Measurements from ENCODE around the gene DICER1.

DICER1 gene

DNA sequence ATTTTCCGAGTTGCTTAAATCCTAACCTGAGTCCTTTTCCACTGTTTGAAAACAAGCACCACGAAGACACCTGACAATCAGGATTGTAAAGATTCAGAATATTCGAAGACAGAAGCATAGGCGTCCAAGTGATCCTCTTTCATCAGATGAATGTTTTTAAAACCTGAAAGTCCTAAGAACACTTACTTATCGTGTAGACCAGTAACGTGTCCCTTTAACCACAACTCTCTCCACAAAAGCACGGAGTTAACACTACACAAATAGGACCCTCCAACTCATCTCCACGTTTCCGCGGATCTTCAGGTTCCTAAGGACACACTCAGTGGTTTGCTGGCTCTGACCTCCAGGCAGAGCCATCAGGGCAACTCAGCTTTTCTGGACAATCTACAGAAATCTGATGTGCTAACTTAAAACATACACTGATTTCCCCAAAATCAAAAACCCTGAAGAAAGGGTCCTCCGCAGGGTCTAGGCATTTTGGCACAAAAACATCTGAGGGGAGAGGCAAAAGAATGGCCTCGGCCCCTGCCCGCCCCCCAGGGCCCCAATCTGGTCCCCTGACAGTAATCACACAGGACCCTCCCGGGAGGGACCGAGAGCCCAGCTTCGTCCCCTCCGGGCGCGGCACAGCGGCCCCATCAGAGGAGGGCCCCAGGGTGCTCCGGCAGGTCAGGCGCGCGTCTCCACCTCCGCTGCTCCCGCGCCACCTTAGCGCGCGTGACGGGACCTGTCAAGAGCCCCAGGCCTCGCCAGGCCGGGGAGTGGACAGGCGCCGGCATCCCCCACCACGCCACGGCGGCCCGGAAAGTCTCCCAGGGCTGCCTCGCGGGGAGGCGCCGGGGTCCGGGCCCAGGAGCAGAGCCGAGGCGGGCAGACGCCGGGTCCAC lies 925 bp downstream of the DICER1 start:
- DNase-seq (ENCODE audit: low spot score in 2 of 2) (peak; percentile 29 to 44), ATAC-seq (replicated peaks; ENCODE audit: extremely low read depth, poor library complexity, severe bottlenecking) (peak; percentile 30)
- Mint-ChIP-seq H3K36me3 (ENCODE audit: insufficient read depth) (peaks cover 15% of the 10 kb centered on the region), H3K27me3 (no peaks in the 10 kb centered on the region), H3K9me3 (no peaks in the 10 kb centered on the region), H3K4me3 (peak overlapping the region; percentile 96), H3K27ac (ENCODE audit: low read depth) (no peak overlapping the region), H3K4me1 (peaks cover 55% of the 10 kb centered on the region)

DNA sequence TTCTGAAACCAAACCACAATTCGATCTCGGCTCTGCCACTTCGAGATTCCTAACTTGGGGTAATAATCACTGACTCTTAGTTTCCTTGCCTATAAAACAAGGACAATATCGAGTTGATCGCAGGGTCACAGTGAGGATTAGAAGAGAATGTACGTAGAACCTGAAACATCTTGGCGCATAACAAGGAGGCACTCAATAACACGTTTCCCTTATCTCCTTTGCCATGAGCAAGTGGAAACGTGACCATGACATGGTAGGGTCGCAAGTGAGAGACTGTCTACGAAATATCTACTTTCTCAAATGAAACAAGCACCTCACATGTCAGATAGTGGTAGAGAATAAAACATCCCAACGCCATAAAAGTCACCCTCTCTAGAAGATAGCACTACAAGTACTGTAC lies 2.3 kb downstream of the DICER1 start:
- peaks cover 15% of the 10 kb centered on the region for H3K36me3 Mint-ChIP-seq (ENCODE audit: insufficient read depth)
- H3K27ac Mint-ChIP-seq (ENCODE audit: low read depth): peak overlapping the region; percentile 58
- H3K4me3 Mint-ChIP-seq: peak overlapping the region; percentile 96
- ATAC-seq (replicated peaks; ENCODE audit: extremely low read depth, poor library complexity, severe bottlenecking) (no peak), DNase-seq (ENCODE audit: low spot score in 2 of 2) (no peak)
- H3K27me3 Mint-ChIP-seq: no peaks in the 10 kb centered on the region
- peaks cover 66% of the 10 kb centered on the region for H3K4me1 Mint-ChIP-seq
- no peaks in the 10 kb centered on the region for H3K9me3 Mint-ChIP-seq

DNA sequence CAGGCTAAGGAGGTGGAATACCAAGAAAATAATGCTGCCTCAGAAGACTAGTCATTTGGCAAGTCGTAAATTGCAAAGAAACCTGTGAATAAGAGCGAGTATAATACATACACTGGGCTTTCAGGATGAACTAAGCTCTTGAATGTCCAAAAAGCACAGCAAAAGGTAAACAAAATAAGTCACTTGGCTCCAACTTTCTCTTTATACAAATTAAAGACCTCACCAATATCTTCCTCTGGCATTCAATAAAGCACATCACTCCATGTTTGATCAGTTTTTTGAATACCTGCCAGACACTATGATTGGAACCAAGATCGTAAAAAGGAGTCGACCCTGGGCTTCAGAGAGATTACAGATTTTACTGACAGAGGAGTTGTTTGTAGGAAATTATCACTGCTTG lies 3.5 kb downstream of the DICER1 start:
- peak overlapping the region; percentile 5 for H3K4me3 Mint-ChIP-seq

DNA sequence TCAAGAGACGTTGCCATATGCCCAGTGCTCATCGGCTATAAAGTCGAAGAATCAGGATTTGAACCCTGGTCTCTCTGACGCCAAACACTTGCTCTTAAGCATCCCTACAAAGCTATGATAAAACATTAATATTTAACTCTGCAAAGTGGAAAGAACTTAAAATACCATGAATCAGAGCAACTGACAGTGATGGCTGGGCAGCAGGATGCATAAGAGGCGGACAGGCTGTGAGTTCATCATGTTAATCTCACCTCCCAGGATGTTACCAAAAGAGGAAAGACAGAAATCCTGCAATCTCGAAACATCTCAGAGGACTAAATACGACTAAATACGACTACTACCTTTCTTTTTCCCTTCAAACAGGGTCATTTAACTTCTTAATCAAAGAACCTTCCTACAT lies 5.8 kb downstream of the DICER1 start:
- Mint-ChIP-seq H3K9me3 (no peaks in the 10 kb centered on the region), H3K4me1 (peaks cover 91% of the 10 kb centered on the region), H3K27ac (ENCODE audit: low read depth) (no peak overlapping the region), H3K36me3 (ENCODE audit: insufficient read depth) (peaks cover 2% of the 10 kb centered on the region), H3K27me3 (no peaks in the 10 kb centered on the region), H3K4me3 (no peak overlapping the region)
- no peak for ATAC-seq (replicated peaks; ENCODE audit: extremely low read depth, poor library complexity, severe bottlenecking)
- no peak for DNase-seq (ENCODE audit: low spot score in 2 of 2)

More for the DNA sequence above, 3.5 kb downstream of the DICER1 start:
- Mint-ChIP-seq H3K36me3 (ENCODE audit: insufficient read depth) (peaks cover 14% of the 10 kb centered on the region), H3K4me1 (peaks cover 76% of the 10 kb centered on the region), H3K27ac (ENCODE audit: low read depth) (no peak overlapping the region), H3K27me3 (no peaks in the 10 kb centered on the region), H3K9me3 (no peaks in the 10 kb centered on the region)
- DNase-seq (ENCODE audit: low spot score in 2 of 2): no peak
- no peak for ATAC-seq (replicated peaks; ENCODE audit: extremely low read depth, poor library complexity, severe bottlenecking)

DNA sequence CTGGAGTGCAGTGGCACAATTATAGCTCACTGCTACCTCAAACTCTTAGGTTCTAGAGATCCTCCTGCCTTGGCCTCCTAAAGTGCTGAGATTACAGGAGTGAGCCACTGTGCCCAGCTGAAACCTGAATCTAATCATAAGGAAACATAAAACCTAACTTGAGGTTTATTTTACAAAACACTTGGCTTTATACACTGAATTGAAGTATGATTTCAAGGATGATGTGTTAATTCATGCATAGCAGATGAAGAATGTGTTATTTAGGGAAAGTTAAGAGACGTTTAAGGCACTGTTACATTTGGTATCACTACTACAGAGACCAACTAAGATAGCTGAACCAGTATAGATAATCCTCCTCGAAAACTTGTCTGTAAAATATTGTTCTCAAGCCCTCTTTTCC lies 6.4 kb downstream of the DICER1 start:
- H3K4me3 Mint-ChIP-seq: no peak overlapping the region
- no peak overlapping the region for H3K27ac Mint-ChIP-seq (ENCODE audit: low read depth)
- no peaks in the 10 kb centered on the region for H3K9me3 Mint-ChIP-seq
- H3K36me3 Mint-ChIP-seq (ENCODE audit: insufficient read depth): peaks cover 2% of the 10 kb centered on the region
- peaks cover 91% of the 10 kb centered on the region for H3K4me1 Mint-ChIP-seq
- ATAC-seq (replicated peaks; ENCODE audit: extremely low read depth, poor library complexity, severe bottlenecking): no peak
- H3K27me3 Mint-ChIP-seq: no peaks in the 10 kb centered on the region
- DNase-seq (ENCODE audit: low spot score in 2 of 2): no peak

DNA sequence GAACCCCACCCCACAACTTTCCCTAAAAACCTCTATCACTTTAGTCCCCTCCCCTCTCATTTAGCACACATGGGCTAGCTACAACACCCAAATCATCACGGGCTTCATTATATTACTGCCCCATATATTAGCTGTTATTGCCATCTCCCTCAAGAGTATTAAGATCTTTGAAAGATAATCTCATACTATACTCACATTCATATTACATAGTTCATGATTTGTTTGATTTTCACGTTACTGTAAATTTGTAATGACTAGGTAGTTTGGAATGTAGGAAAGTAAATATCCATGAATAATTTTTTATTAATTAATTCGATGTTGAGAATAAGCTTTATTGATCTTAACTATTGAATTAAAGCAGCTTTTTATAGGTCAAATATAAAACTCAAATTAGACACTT lies 7.9 kb downstream of the DICER1 start:
- Mint-ChIP-seq H3K36me3 (ENCODE audit: insufficient read depth) (peaks cover 5% of the 10 kb centered on the region), H3K27ac (ENCODE audit: low read depth) (no peak overlapping the region), H3K27me3 (no peaks in the 10 kb centered on the region), H3K4me3 (no peak overlapping the region), H3K4me1 (peaks cover 85% of the 10 kb centered on the region), H3K9me3 (peaks cover 8% of the 10 kb centered on the region)
- DNase-seq (ENCODE audit: low spot score in 2 of 2) (no peak), ATAC-seq (replicated peaks; ENCODE audit: extremely low read depth, poor library complexity, severe bottlenecking) (no peak)

DNA sequence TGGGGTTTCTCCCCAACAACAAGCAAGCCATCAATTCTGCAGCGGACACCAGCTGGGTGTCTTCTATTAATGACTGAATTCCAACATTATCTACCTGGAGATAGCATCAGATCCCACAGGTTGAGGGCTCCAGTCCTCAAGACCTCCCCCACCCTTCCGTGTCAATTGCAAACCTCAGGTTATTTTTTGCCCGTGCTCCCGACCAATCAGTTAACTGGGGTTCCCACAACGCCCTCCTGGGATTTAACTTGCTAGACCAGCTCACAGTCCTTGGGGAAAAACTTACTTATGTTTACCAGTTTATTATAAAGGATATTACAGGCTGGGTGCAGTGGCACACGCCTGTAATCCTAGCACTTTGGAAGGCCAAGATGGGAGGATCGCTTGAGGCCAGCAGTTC lies 9.7 kb downstream of the DICER1 start:
- Mint-ChIP-seq H3K27me3 (no peaks in the 10 kb centered on the region), H3K9me3 (peaks cover 8% of the 10 kb centered on the region), H3K27ac (ENCODE audit: low read depth) (no peak overlapping the region), H3K4me3 (no peak overlapping the region), H3K4me1 (peaks cover 85% of the 10 kb centered on the region), H3K36me3 (ENCODE audit: insufficient read depth) (peaks cover 3% of the 10 kb centered on the region)
- no peak for DNase-seq (ENCODE audit: low spot score in 2 of 2)
- no peak for ATAC-seq (replicated peaks; ENCODE audit: extremely low read depth, poor library complexity, severe bottlenecking)

DNA sequence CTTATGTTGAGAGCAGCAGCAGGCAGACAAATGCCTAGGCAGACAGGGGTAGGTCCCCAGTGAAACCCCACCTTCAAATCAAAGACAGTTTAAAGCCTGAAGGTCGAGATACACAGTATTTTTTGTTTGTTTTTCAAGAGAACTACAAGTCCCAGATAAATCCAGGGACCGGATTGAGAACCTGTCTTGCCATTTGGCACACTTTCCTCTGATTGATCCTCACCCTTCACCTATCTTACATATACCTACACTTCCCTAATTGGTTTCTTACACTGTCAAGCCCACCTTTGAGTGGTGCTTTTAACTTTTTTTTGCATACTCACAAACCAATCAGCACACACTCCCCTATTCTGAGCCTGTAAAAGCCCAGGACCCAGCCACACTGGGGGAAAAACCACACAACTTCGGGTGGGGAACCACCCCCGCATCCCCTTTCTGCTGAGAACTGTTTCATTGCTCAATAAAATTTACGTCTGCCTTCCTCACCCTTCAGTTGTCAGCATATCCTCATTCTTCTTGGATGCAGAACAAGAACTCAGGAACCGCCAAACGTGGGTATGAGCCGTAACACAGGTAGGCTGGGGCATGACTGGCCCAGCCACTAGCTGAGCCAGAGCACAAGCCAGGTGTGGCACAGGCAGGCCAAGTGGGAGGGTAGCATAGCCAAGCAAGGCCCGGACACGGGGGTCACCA lies 11.1 kb downstream of the DICER1 start:
- Mint-ChIP-seq H3K9me3 (peaks cover 8% of the 10 kb centered on the region), H3K27ac (ENCODE audit: low read depth) (no peak overlapping the region), H3K4me3 (no peak overlapping the region), H3K4me1 (peaks cover 81% of the 10 kb centered on the region), H3K36me3 (ENCODE audit: insufficient read depth) (peaks cover 3% of the 10 kb centered on the region), H3K27me3 (no peaks in the 10 kb centered on the region)
- ATAC-seq (replicated peaks; ENCODE audit: extremely low read depth, poor library complexity, severe bottlenecking) (no peak), DNase-seq (ENCODE audit: low spot score in 2 of 2) (no peak)

DNA sequence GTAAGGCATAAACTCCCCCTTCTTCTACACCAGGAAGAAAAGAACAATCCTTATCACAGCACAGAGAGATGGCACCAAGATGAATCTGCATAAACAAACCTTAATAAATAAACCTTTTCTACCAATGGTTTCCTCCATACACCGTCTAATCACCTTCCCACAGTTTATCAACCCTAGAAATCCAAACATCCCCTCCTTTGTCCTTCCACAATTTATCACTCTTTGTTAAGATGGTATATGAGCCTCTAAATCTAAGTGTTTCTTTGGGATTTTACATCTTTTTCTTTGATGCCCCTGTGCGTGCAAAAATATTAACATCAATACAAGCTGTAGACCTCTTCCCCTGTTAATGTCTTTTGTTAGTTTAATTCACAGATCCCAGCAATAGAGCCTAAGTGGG lies 12.5 kb downstream of the DICER1 start:
- Mint-ChIP-seq H3K4me3 (no peak overlapping the region), H3K27ac (ENCODE audit: low read depth) (peak overlapping the region; percentile 78), H3K4me1 (peaks cover 75% of the 10 kb centered on the region), H3K27me3 (no peaks in the 10 kb centered on the region), H3K9me3 (peaks cover 8% of the 10 kb centered on the region), H3K36me3 (ENCODE audit: insufficient read depth) (peaks cover 3% of the 10 kb centered on the region)
- ATAC-seq (replicated peaks; ENCODE audit: extremely low read depth, poor library complexity, severe bottlenecking) (no peak), DNase-seq (ENCODE audit: low spot score in 2 of 2) (no peak)

DNA sequence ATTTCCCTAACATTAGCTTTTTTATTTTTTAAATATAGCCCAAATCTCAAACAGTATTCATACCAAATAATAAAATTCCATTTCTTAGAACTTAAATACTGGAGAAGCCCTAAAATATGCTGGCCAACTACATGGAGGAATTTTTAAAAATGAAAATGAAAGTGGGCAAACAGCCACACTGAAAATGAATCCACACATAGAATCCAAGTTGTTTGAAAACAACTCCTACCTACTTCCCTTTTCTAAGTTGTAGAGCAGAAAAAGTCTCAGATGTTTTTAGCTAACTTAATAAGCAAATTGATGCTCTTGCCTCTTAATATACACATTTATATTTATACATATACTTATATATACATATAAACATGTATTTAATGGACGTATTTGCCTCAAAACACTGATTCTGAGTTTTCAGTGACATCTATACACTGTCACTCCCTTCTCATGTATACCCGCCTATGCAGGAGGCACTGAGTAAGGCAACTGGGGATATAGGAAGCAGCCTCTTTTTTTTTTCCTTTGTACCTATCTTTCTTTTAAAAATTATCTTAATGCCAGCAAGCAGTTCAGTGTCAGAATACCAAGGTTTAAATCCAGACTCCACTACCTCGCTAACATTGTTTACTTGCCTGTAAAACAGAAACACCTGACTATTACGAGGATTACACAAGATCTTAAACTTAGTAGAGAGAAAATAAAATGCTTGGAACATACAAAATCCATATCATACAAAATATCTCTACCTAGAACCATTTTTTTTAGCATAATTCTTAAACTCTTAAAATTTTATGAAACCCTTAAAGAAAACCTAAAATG lies 13.3 kb downstream of the DICER1 start:
- no peaks in the 10 kb centered on the region for H3K27me3 Mint-ChIP-seq
- no peak for ATAC-seq (replicated peaks; ENCODE audit: extremely low read depth, poor library complexity, severe bottlenecking)
- no peak overlapping the region for H3K27ac Mint-ChIP-seq (ENCODE audit: low read depth)
- DNase-seq (ENCODE audit: low spot score in 2 of 2): no peak
- H3K4me1 Mint-ChIP-seq: peaks cover 76% of the 10 kb centered on the region
- peaks cover 3% of the 10 kb centered on the region for H3K36me3 Mint-ChIP-seq (ENCODE audit: insufficient read depth)
- H3K4me3 Mint-ChIP-seq: no peak overlapping the region
- H3K9me3 Mint-ChIP-seq: peaks cover 8% of the 10 kb centered on the region

DNA sequence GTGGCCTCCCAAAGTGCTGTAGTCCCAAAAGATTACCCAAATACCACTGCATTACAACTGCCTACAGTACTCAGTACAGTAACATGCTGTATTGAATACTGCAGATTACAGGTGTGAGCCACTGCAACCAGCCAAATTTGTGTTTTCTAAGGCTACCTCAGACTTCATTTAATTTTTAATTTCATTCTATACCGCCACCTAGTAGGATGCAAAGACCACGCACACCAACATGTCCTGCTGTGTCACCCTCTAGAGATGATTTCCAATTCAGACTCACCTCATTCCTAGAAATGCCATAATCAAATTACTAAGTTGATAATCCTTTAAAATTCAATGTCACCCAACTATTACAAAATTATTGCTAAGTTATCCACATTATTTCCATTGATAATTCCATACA lies 15.1 kb downstream of the DICER1 start:
- Mint-ChIP-seq H3K27me3 (no peaks in the 10 kb centered on the region), H3K4me3 (no peak overlapping the region), H3K9me3 (peaks cover 8% of the 10 kb centered on the region), H3K36me3 (ENCODE audit: insufficient read depth) (peaks cover 6% of the 10 kb centered on the region), H3K27ac (ENCODE audit: low read depth) (peak overlapping the region; percentile 46), H3K4me1 (peaks cover 68% of the 10 kb centered on the region)
- no peak for DNase-seq (ENCODE audit: low spot score in 2 of 2)
- ATAC-seq (replicated peaks; ENCODE audit: extremely low read depth, poor library complexity, severe bottlenecking): no peak

DNA sequence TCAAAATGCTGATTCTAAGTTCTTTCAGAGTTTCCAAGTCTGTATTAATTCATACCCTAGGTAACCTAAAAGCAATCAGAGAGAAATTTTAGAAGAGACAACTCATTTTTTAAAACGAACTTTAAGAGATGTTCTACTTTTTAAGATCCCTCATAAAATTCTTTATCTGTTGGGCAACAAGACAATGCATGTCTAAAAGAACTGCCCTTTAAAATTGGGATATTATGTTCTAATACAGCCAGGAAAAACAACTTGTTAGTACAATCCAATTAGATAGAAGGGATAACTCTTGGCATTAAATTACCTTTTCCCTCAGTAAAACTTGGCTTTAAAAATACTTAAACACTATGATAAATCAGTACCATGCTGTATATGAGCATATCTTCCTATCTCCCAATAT lies 15.6 kb downstream of the DICER1 start:
- Mint-ChIP-seq H3K9me3 (peaks cover 8% of the 10 kb centered on the region), H3K4me3 (no peak overlapping the region), H3K36me3 (ENCODE audit: insufficient read depth) (peaks cover 9% of the 10 kb centered on the region), H3K4me1 (peaks cover 68% of the 10 kb centered on the region), H3K27ac (ENCODE audit: low read depth) (peak overlapping the region; percentile 46), H3K27me3 (no peaks in the 10 kb centered on the region)
- DNase-seq (ENCODE audit: low spot score in 2 of 2) (no peak), ATAC-seq (replicated peaks; ENCODE audit: extremely low read depth, poor library complexity, severe bottlenecking) (no peak)

Data from central memory CD8-positive, alpha-beta T cell (primary cell).